Smooth muscle cell (in vitro differentiated cells): ENCODE data around the gene RNF220. TPM values are rescaled to one million over a fixed set of nuclear protein-coding genes. Genes with fewer than 3 reads are reported as not detected.

Source experiments
- DNase-seq: peaks from one replicate; lab custom pipeline; 2025; ENCODE audit not compliant: unreplicated experiment; lab: John Stamatoyannopoulos, UW
- H2AFZ ChIP-seq: fragments of 200-600 bp; sonication (generic); 2 replicates; pipeline ENCODE4 v1.6.0; 2016; ENCODE audit warnings: antibody characterized with exemption, low read depth, mild to moderate bottlenecking
- H3F3A ChIP-seq: fragments of 200-600 bp; sonication (generic); 2 replicates; pipeline ENCODE4 v1.6.0; 2017; ENCODE audit warnings: antibody characterized with exemption, low read depth
- H3K27ac ChIP-seq: fragments of 200-600 bp; sonication (generic); 2 replicates; pipeline ENCODE4 v1.5.1; 2016; ENCODE audit warnings: low read depth, mild to moderate bottlenecking
- H3K27me3 ChIP-seq: fragments of 200-600 bp; sonication (generic); 2 replicates; pipeline ENCODE4 v1.6.1; 2016; ENCODE audit warnings: low read depth, mild to moderate bottlenecking
- H3K36me3 ChIP-seq: fragments of 200-600 bp; sonication (generic); 2 replicates; pipeline ENCODE4 v1.5.1; 2016; ENCODE audit warnings: low read depth
- H3K4me1 ChIP-seq: fragments of 200-600 bp; sonication (generic); 2 replicates; pipeline ENCODE4 v1.5.1; 2016; ENCODE audit warnings: low read depth
- H3K4me2 ChIP-seq: fragments of 200-600 bp; sonication (generic); 2 replicates; pipeline ENCODE4 v1.6.0; 2016; ENCODE audit warnings: mild to moderate bottlenecking
- H3K4me3 ChIP-seq: fragments of 200-600 bp; sonication (generic); 2 replicates; pipeline ENCODE4 v1.5.1; 2016; ENCODE audit warnings: mild to moderate bottlenecking
- H3K79me2 ChIP-seq: fragments of 200-600 bp; sonication (generic); 2 replicates; pipeline ENCODE4 v1.6.0; 2016; ENCODE audit warnings: low read depth, mild to moderate bottlenecking
- H3K9ac ChIP-seq: fragments of 200-600 bp; sonication (generic); 2 replicates; pipeline ENCODE4 v1.6.0; 2016; ENCODE audit warnings: low read depth
- H3K9me3 ChIP-seq: fragments of 200-600 bp; sonication (generic); replicated peaks from 2 replicates; pipeline ENCODE4 v1.5.1; 2016; ENCODE audit warnings: low read depth
- H4K20me1 ChIP-seq: fragments of 200-600 bp; sonication (generic); 2 replicates; pipeline ENCODE4 v1.6.0; 2016; ENCODE audit warnings: low read depth
- WGBS: methylation state at CpG from one replicate; pipeline ENCODE4 v1.1.7; 2016; ENCODE audit warnings: low lambda C conversion rate; 5-methylcytosine and 5-hydroxymethylcytosine counted together
- polyA plus RNA-seq: library from polyadenylated mRNA; unstranded; fragments of >200 nt; fragmentation: Nextera tagmentation; extraction: Ambion mirVana; gene quantifications from 2 replicates; pipeline ENCODE4 v1.2.1, GENCODE V29; 2016
- total RNA-seq: library from RNA; depleted of rRNA; stranded (reverse); fragments of >200 nt; gene quantifications from 2 replicates; pipeline ENCODE4 v1.2.3, GENCODE V29; 2014
- TF ChIP-seq, protein P1 (sequence below): fragments of 200-600 bp; sonication (generic); IDR thresholded peaks from 2 replicates; pipeline ENCODE4 v1.5.1; 2017; ENCODE audit warnings: borderline replicate concordance, mild to moderate bottlenecking, antibody characterized with exemption; ENCODE audit not compliant: insufficient read depth, poor library complexity, severe bottlenecking

RNF220 gene
- total and polyA plus RNA-seq, 2 experiments from 2014 or later = 65.8 to 71.1 TPM

DNA sequence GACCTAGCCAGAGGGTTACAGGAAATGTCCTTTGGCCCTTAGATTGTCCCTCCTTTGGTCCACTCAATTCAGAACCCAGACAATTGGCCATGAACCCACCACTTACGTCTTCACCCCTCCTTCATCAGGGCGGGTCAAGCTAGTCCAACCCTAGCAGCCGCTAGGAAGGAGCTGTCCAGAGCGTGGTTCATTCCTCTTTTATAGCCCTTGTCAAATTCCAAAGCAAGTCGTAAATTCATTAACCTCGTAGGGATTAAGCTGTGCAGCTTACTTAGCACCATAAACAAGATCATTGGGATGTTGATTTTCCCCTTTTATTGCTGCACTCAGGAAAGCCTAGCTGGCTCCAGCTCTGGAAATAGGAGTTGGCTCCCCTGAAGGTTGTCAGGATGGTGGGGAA, 179.1 kb downstream of the RNF220 start:
- no peak for DNase-seq
- Histone ChIP-seq H3K27me3 (peaks cover 67% of the 10 kb centered on the region), H3F3A (no peaks in the 10 kb centered on the region), H3K4me2 (no peak overlapping the region), H4K20me1 (no peaks in the 10 kb centered on the region), H3K9ac (no peak overlapping the region), H3K4me3 (no peak overlapping the region), H3K36me3 (no peaks in the 10 kb centered on the region), H3K79me2 (no peaks in the 10 kb centered on the region), H3K9me3 (no peaks in the 10 kb centered on the region), H3K4me1 (no peaks in the 10 kb centered on the region), H2AFZ (no peak overlapping the region), H3K27ac (no peak overlapping the region)
- TF ChIP-seq, protein P1, sequence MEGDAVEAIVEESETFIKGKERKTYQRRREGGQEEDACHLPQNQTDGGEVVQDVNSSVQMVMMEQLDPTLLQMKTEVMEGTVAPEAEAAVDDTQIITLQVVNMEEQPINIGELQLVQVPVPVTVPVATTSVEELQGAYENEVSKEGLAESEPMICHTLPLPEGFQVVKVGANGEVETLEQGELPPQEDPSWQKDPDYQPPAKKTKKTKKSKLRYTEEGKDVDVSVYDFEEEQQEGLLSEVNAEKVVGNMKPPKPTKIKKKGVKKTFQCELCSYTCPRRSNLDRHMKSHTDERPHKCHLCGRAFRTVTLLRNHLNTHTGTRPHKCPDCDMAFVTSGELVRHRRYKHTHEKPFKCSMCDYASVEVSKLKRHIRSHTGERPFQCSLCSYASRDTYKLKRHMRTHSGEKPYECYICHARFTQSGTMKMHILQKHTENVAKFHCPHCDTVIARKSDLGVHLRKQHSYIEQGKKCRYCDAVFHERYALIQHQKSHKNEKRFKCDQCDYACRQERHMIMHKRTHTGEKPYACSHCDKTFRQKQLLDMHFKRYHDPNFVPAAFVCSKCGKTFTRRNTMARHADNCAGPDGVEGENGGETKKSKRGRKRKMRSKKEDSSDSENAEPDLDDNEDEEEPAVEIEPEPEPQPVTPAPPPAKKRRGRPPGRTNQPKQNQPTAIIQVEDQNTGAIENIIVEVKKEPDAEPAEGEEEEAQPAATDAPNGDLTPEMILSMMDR = no peak
- WGBS = 13% methylated on average over 6 of the region's 6 CpGs

DNA sequence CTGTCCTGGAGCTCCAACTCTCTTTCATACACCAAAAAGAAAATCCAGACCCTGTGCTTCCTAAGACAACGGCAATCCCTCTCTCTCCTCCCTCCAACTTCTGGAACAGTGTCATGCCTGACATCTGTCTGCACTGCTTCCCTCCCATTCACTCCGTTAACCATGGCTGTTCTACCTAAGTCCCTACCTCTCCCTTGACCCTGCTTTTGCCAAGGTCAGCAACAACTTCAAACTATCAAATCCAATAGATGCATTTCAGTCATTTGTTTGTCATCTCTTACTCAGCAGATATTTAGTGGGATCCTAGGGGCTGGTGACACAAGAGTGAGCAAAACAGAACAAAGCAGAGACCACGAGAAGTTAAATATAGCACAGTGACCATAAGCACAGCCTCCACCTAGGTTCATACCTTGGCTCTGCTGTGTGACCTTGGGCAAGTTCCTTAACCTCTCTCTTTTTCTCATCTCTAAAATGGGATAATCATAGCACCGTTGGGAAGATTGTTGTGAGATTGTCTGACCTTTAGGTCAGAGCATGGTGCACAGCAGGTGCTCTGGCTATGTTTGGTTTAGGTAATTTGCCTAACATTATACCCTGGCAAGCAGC, 180.4 kb downstream of the RNF220 start:
- Histone ChIP-seq H3K4me3 (no peak overlapping the region), H2AFZ (no peak overlapping the region), H3K36me3 (no peaks in the 10 kb centered on the region), H3K27me3 (peaks cover 67% of the 10 kb centered on the region), H3K9ac (no peak overlapping the region), H3F3A (no peaks in the 10 kb centered on the region), H3K27ac (no peak overlapping the region), H4K20me1 (no peaks in the 10 kb centered on the region), H3K4me2 (no peak overlapping the region), H3K4me1 (no peaks in the 10 kb centered on the region), H3K9me3 (no peaks in the 10 kb centered on the region), H3K79me2 (no peaks in the 10 kb centered on the region)
- 70% methylated on average over 4 of the region's 4 CpGs for WGBS
- no peak for DNase-seq
- TF ChIP-seq, protein P1 = no peak

DNA sequence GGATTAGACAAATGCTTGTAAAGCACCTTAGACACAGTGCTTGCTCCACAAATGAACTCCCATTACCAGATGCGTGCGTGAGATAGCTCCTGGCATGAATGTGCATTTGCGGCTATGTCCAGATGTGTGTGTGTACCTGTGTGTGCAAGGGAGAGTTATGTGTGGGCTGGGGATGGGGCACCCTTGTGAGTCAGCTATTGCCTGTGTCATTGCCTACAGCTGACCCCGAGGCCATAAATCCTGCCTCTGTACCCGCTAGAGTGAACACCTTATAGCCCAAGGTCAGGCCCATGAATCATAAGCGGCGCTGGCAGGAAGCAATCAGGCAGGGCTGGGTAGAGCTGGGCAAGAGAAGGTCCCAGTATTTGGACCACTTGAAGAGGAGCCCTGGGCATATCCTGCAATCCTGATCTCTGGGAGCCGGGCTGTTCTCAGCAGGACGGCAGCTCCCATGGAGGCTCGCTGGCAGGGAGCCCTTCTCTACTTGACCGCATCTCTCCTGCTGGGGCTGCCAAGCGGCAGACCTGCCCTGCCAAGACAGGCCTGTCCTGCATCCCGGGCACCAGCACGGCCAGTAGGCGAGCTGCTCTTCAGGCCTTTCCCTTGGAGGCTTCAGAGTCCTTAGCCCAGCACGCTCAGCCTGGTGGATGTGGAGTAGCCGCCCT, 182.9 kb downstream of the RNF220 start:
- H3K27ac ChIP-seq = no peak overlapping the region
- DNase-seq = no peak
- H4K20me1 ChIP-seq = no peaks in the 10 kb centered on the region
- WGBS = 88% methylated on average over 17 of the region's 17 CpGs
- H3K4me3 ChIP-seq = no peak overlapping the region
- no peaks in the 10 kb centered on the region for H3K36me3 ChIP-seq
- no peaks in the 10 kb centered on the region for H3K4me1 ChIP-seq
- H3K9ac ChIP-seq = no peak overlapping the region
- TF ChIP-seq, protein P1 = no peak
- H3K79me2 ChIP-seq = no peaks in the 10 kb centered on the region
- H2AFZ ChIP-seq = no peak overlapping the region
- no peak overlapping the region for H3K4me2 ChIP-seq
- no peaks in the 10 kb centered on the region for H3F3A ChIP-seq
- H3K9me3 ChIP-seq = no peaks in the 10 kb centered on the region
- H3K27me3 ChIP-seq = peaks cover 50% of the 10 kb centered on the region
